DOHH2 (cell line): ENCODE results near the gene FEM1C.

Source experiments
- H3F3A ChIP-seq: fragments of 200-600 bp; sonication (generic), shearing (Covaris generic); 2 replicates; pipeline ENCODE4 v1.6.0; 2016; ENCODE audit warnings: antibody characterized with exemption, mild to moderate bottlenecking; ENCODE audit not compliant: control insufficient read depth, insufficient read depth
- H3K27ac ChIP-seq: fragments of 200-600 bp; sonication (generic); 2 replicates; pipeline ENCODE4 v1.5.1; 2014; ENCODE audit warnings: low read depth, mild to moderate bottlenecking, low read length, moderate library complexity
- H3K27me3 ChIP-seq: fragments of 200-600 bp; sonication (generic); 2 replicates; pipeline ENCODE4 v1.6.1; 2014; ENCODE audit warnings: mild to moderate bottlenecking, low read length, mixed read lengths; ENCODE audit not compliant: control insufficient read depth
- H3K36me3 ChIP-seq: fragments of 200-600 bp; sonication (generic); 2 replicates; pipeline ENCODE4 v1.6.1; 2014; ENCODE audit warnings: mild to moderate bottlenecking, low read length, moderate library complexity, mixed read lengths; ENCODE audit not compliant: control insufficient read depth
- H3K4me1 ChIP-seq: fragments of 200-600 bp; sonication (generic); 2 replicates; pipeline ENCODE4 v1.6.1; 2014; ENCODE audit warnings: mild to moderate bottlenecking, low read length, mixed read lengths; ENCODE audit not compliant: control insufficient read depth
- H3K4me2 ChIP-seq: fragments of 200-600 bp; sonication (generic); 2 replicates; pipeline ENCODE4 v1.6.0; 2014; ENCODE audit warnings: mild to moderate bottlenecking, low read length, moderate library complexity
- H3K4me3 ChIP-seq: fragments of 200-600 bp; sonication (generic); 2 replicates; pipeline ENCODE4 v1.5.1; 2014; ENCODE audit warnings: mild to moderate bottlenecking, low read length, mixed read lengths
- H3K79me2 ChIP-seq: fragments of 200-600 bp; sonication (generic); 2 replicates; pipeline ENCODE4 v1.6.1; 2014; ENCODE audit warnings: mild to moderate bottlenecking, low read length, mixed read lengths; ENCODE audit not compliant: control insufficient read depth
- H3K9me2 ChIP-seq: fragments of 200-600 bp; sonication (generic); replicated peaks from 2 replicates; pipeline ENCODE4 v1.6.1; 2014; ENCODE audit warnings: mild to moderate bottlenecking, low read length, mixed read lengths; ENCODE audit not compliant: control insufficient read depth
- H3K9me3 ChIP-seq: fragments of 200-600 bp; sonication (generic); 2 replicates; pipeline ENCODE4 v1.6.1; 2014; ENCODE audit warnings: antibody characterized with exemption, low read length, mixed read lengths; ENCODE audit not compliant: control insufficient read depth, insufficient read depth
- H4K20me1 ChIP-seq: fragments of 200-600 bp; sonication (generic); 2 replicates; pipeline ENCODE4 v1.6.0; 2014; ENCODE audit warnings: low read depth, mild to moderate bottlenecking, antibody characterized with exemption, low read length, moderate library complexity; ENCODE audit not compliant: control insufficient read depth, insufficient read depth
- EZH2phosphoT487 ChIP-seq: fragments of 200-600 bp; sonication (generic); IDR thresholded peaks from 2 replicates; pipeline ENCODE4 v1.6.1; 2017; ENCODE audit warnings: borderline replicate concordance, mild to moderate bottlenecking, antibody characterized with exemption, low read length, moderate library complexity, mixed read lengths
- TF ChIP-seq, protein P1 (sequence below): fragments of 200-600 bp; sonication (generic); IDR thresholded peaks from one replicate; pipeline ENCODE4 v1.5.1; 2014; ENCODE audit warnings: antibody characterized with exemption, mild to moderate bottlenecking, low read depth, low read length; ENCODE audit not compliant: poor library complexity, severe bottlenecking

FEM1C gene

DNA sequence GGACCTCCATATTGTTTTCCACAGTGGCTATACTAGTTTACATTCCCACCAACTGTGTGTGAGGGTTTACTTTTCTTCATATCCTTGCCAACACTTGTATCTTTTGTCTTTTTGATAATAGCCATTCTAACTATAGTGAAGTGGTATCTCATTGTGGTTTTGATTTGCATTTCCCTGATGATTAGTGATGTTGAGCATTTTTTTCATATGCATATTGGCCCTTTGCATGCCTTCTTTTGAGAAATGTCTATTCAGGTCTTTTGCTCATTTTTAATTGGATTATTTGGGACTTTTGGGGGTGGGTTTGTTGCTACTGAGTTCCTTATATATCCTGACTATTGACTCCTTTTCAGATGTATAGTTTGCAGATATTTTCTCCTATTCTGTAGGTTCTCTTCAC, 44.4 kb downstream of the FEM1C start:
- Histone ChIP-seq H3F3A (no peaks in the 10 kb centered on the region), H3K4me2 (no peak overlapping the region)

DNA sequence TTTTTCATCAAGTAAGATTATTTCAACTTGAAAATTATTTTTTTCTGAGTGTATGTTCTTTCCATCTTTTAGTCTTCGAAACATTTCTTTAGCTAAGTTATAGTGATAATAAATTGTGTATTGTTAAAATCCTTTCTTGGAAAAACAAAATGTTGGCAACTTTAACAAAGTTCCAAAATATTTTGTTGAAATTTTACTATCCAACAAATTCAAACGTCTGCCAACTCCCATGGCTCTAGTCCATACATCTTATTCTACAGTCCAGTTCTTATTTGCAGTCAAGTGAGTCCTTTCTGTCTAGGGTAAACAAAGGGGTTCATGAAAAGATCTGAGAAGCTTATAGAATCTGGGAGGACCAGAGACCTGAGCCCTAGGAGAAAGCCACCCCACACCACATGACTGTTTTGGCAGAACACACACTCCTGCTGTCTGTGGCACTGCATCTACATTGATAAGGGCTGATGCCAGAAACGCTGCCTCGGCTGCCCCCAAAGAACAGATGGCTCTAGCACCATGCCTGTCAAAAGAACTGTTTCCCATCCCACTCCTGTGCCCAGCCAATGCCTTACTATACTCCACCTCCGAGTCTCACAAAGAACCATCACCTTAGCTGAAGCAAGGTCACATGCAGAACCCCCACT, 47.5 kb downstream of the FEM1C start:
- Histone ChIP-seq H3K4me3 (no peak overlapping the region), H4K20me1 (no peaks in the 10 kb centered on the region), H3K27me3 (peaks cover 8% of the 10 kb centered on the region; the same call in 1 of the 2 replicates), H3K9me2 (no peaks in the 10 kb centered on the region), H3K79me2 (no peaks in the 10 kb centered on the region), H3K4me1 (peaks cover 8% of the 10 kb centered on the region; the same call in 1 of the 2 replicates), H3K27ac (no peak overlapping the region), H3K36me3 (no peaks in the 10 kb centered on the region), H3K4me2 (no peak overlapping the region), H3K9me3 (no peaks in the 10 kb centered on the region), H3F3A (no peaks in the 10 kb centered on the region)
- TF ChIP-seq, protein P1, sequence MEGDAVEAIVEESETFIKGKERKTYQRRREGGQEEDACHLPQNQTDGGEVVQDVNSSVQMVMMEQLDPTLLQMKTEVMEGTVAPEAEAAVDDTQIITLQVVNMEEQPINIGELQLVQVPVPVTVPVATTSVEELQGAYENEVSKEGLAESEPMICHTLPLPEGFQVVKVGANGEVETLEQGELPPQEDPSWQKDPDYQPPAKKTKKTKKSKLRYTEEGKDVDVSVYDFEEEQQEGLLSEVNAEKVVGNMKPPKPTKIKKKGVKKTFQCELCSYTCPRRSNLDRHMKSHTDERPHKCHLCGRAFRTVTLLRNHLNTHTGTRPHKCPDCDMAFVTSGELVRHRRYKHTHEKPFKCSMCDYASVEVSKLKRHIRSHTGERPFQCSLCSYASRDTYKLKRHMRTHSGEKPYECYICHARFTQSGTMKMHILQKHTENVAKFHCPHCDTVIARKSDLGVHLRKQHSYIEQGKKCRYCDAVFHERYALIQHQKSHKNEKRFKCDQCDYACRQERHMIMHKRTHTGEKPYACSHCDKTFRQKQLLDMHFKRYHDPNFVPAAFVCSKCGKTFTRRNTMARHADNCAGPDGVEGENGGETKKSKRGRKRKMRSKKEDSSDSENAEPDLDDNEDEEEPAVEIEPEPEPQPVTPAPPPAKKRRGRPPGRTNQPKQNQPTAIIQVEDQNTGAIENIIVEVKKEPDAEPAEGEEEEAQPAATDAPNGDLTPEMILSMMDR: no peak
- no peak for TF ChIP-seq EZH2phosphoT487

More for the DNA sequence above, 44.4 kb downstream of the FEM1C start:
- Histone ChIP-seq H3K79me2 (no peaks in the 10 kb centered on the region), H3K4me1 (peaks cover 4% of the 10 kb centered on the region; the same call in 1 of the 2 replicates), H3K9me3 (no peaks in the 10 kb centered on the region), H3K4me3 (no peak overlapping the region), H3K9me2 (no peaks in the 10 kb centered on the region), H4K20me1 (no peaks in the 10 kb centered on the region), H3K27me3 (no peaks in the 10 kb centered on the region), H3K36me3 (no peaks in the 10 kb centered on the region), H3K27ac (no peak overlapping the region)
- no peak for TF ChIP-seq EZH2phosphoT487
- TF ChIP-seq, protein P1: no peak

GRCh38 chr5:115494570-115495289, 49.8 kb downstream of the FEM1C start:
- H3K79me2 ChIP-seq: no peaks in the 10 kb centered on the region

More at GRCh38 chr5:115494570-115495289, 49.8 kb downstream of the FEM1C start:
- Histone ChIP-seq H3F3A (no peaks in the 10 kb centered on the region), H3K9me3 (no peaks in the 10 kb centered on the region), H3K27ac (no peak overlapping the region), H3K4me2 (no peak overlapping the region), H3K27me3 (peaks cover 8% of the 10 kb centered on the region; the same call in 1 of the 2 replicates), H3K4me1 (0 out of 2 replicates have a peak, but pooled peaks cover 4% of the 10 kb centered on the region), H3K9me2 (no peaks in the 10 kb centered on the region), H3K4me3 (no peak overlapping the region), H3K36me3 (no peaks in the 10 kb centered on the region), H4K20me1 (no peaks in the 10 kb centered on the region)
- no peak for TF ChIP-seq EZH2phosphoT487
- TF ChIP-seq, protein P1: no peak
